HepG2 (cell line): ENCODE measurements around the gene FAH. TPM values are rescaled to one million over a fixed set of nuclear protein-coding genes. Genes with fewer than 3 reads are reported as not detected.
A peak's percentile ranks its signal among the peaks of the same experiment; 100 is the strongest.

Experiments
- AGO1 ChIP-seq: fragments of 200-400 bp; formaldehyde crosslinking; IDR thresholded peaks from 2 replicates; pipeline ENCODE4 v1.6.1; 2017; ENCODE audit warnings: mild to moderate bottlenecking, low read depth, low read length, moderate library complexity; ENCODE audit not compliant: poor library complexity, severe bottlenecking
- ARID5B ChIP-seq: IDR thresholded peaks from 2 replicates; pipeline ENCODE4 v1.4.0; 2020; ENCODE audit warnings: mild to moderate bottlenecking, missing genetic modification reagents
- EP300 ChIP-seq, 3 experiments: sonication (generic) in 1 of 3; formaldehyde crosslinking in 1 of 3; IDR thresholded peaks; 2 replicates each; pipeline versions ENCODE4 v1.5.1 to v1.6.1; 2011 to 2020; ENCODE audit warnings: low read depth in 2 of 3, low read length in 2 of 3, borderline replicate concordance in 1 of 3, improper control_type of control experiment in 1 of 3, mild to moderate bottlenecking in 1 of 3, missing genetic modification reagents in 1 of 3, moderate library complexity in 1 of 3
- FOXA3 ChIP-seq: IDR thresholded peaks from 2 replicates; pipeline ENCODE4 v1.6.1; 2016; ENCODE audit warnings: missing genetic modification reagents, missing compliant biosample characterization
- GTF2F1 ChIP-seq: fragments of 150-350 bp; IDR thresholded peaks from 2 replicates; pipeline ENCODE4 v1.6.1; 2014; ENCODE audit warnings: low read length
- HES4 ChIP-seq: sonication (generic); formaldehyde crosslinking; IDR thresholded peaks from 2 replicates; pipeline ENCODE4 v1.9.0; 2021; ENCODE audit warnings: mild to moderate bottlenecking, missing genetic modification reagents, borderline replicate concordance
- JUN ChIP-seq: sonication (generic); formaldehyde crosslinking; IDR thresholded peaks from 2 replicates; pipeline ENCODE4 v1.4.0; 2020; ENCODE audit warnings: mild to moderate bottlenecking, missing genetic modification reagents
- KDM6A ChIP-seq: IDR thresholded peaks from 2 replicates; pipeline ENCODE4 v1.6.1; 2016; ENCODE audit warnings: low read depth
- KLF12 ChIP-seq: sonication (generic); formaldehyde crosslinking; IDR thresholded peaks from 2 replicates; pipeline ENCODE4 v1.4.0; 2020; ENCODE audit warnings: missing genetic modification reagents, borderline replicate concordance
- LCORL ChIP-seq, 2 experiments: fragments of 450-650 bp in 1 of 2; sonication (generic) in 1 of 2; formaldehyde crosslinking in 1 of 2; IDR thresholded peaks; 2 replicates each; pipeline versions ENCODE4 v1.5.0 to v1.6.1; 2017 to 2020; ENCODE audit warnings: antibody characterized with exemption in 1 of 2, missing genetic modification reagents in 1 of 2
- SAP130 ChIP-seq: IDR thresholded peaks from 2 replicates; pipeline ENCODE4 v1.6.1; 2016; ENCODE audit warnings: low read depth
- TBX2 ChIP-seq: sonication (generic); formaldehyde crosslinking; IDR thresholded peaks from 2 replicates; pipeline ENCODE4 v1.5.0; 2020; ENCODE audit warnings: missing genetic modification reagents, mild to moderate bottlenecking, borderline replicate concordance
- THRA ChIP-seq: sonication (generic); formaldehyde crosslinking; IDR thresholded peaks from 2 replicates; pipeline ENCODE4 v1.4.0; 2020; ENCODE audit warnings: missing genetic modification reagents, borderline replicate concordance
- TIGD3 ChIP-seq: sonication (generic); formaldehyde crosslinking; IDR thresholded peaks from 2 replicates; pipeline ENCODE4 v1.5.1; 2020; ENCODE audit warnings: mild to moderate bottlenecking, missing genetic modification reagents, borderline replicate concordance
- ZNF282 ChIP-seq: fragments of 450-650 bp; IDR thresholded peaks from 2 replicates; pipeline ENCODE4 v1.6.1; 2018; ENCODE audit not compliant: partially characterized antibody
- ZNF367 ChIP-seq: sonication (generic); formaldehyde crosslinking; IDR thresholded peaks from 2 replicates; pipeline ENCODE4 v1.4.0; 2020; ENCODE audit warnings: missing genetic modification reagents, borderline replicate concordance
- ZNF432 ChIP-seq: sonication (generic); formaldehyde crosslinking; IDR thresholded peaks from 2 replicates; pipeline ENCODE4 v1.5.0; 2020; ENCODE audit warnings: missing genetic modification reagents, mild to moderate bottlenecking, borderline replicate concordance
- ZNF775 ChIP-seq: sonication (generic); formaldehyde crosslinking; IDR thresholded peaks from 2 replicates; pipeline ENCODE4 v1.4.0; 2020; ENCODE audit warnings: missing genetic modification reagents, mild to moderate bottlenecking, moderate library complexity, borderline replicate concordance
- polyA plus RNA-seq, 8 experiments: library from polyadenylated mRNA; depleted of rRNA in 3 of 8; stranded (reverse) in 7 of 8; unstranded in 1 of 8; fragments of >200 nt; fragmentation: Illumina TruSeq in 4 of 8; extraction: Trizol in 4 of 8; gene quantifications; 2 replicates each; pipeline versions ENCODE4 v1.2.1 to v1.2.3, GENCODE V29; 2011 to 2016; ENCODE audit warnings: low read depth in 4 of 8, missing spikeins in 1 of 8, mixed read lengths in 1 of 8; ENCODE audit not compliant: insufficient read depth in 1 of 8
- total RNA-seq, 5 experiments: library from RNA; depleted of rRNA; stranded (reverse); fragments of >200 nt; fragmentation: Illumina TruSeq; extraction: Trizol; gene quantifications; 2 replicates each; pipeline ENCODE4 v1.2.3, GENCODE V29; 2016; ENCODE audit warnings: low read depth in 1 of 5
- TF ChIP-seq, protein P1 (sequence below): sonication (generic); formaldehyde crosslinking; IDR thresholded peaks from 2 replicates; pipeline ENCODE4 v1.4.0; 2020; ENCODE audit warnings: low read depth, missing genetic modification reagents

Gene FAH
- total and polyA plus RNA-seq, 2 of the 13 experiments (the other 11 are each of a cell fraction or from before 2014, with no cell fraction given), result 36.6 to 75.0 TPM

DNA sequence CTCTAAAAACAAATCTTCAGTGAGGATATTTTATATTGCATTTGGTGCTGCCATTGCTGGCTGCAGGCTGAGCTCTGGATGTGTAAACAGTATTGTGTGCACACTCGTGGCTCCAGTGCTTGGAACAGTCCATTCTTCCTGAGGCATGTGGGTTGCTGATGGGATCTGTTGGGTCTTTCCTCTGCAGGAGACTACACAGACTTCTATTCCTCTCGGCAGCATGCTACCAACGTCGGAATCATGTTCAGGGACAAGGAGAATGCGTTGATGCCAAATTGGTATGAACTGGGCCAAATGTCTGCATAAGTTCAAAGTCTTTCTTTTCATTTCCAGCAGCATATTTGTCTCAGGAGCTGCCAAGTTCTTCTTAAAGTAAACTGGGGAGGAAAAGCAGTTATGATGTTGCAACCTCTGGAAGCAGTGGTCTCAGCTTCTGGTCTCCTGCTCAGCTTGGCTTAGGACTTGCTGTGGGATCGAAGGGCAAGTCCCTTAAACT, 9.3 kb downstream of the FAH start (continued):
- TF ChIP-seq ARID5B (CRISPR knock-in tag) (0 out of 2 replicates have a peak, but pooled peaks have one; percentile 7), ZNF282 (no peak), ZNF367 (no peak), KLF12 (CRISPR knock-in tag) (no peak), SAP130 (CRISPR knock-in tag) (peak; percentile 35; the same call in 1 of the 2 replicates), TIGD3 (no peak), KDM6A (CRISPR knock-in tag) (no peak), EP300 (IDR thresholded peaks at IDR 0.05; ENCODE audit: low read depth in 2 of 2, low read length in 2 of 2) (0 out of 4 replicates have a peak, but pooled peaks of 1 of the 2 experiments have one; percentile 2), EP300 (CRISPR knock-in tag; IDR thresholded peaks at IDR 0.05; ENCODE audit: borderline replicate concordance) (no peak), FOXA3 (CRISPR knock-in tag) (peak; percentile 51), TBX2 (peak; percentile 31; the same call in 1 of the 2 replicates), LCORL (IDR thresholded peaks at IDR 0.05) (no peak), LCORL (CRISPR knock-in tag; IDR thresholded peaks at IDR 0.05) (no peak), ZNF432 (CRISPR knock-in tag) (no peak), GTF2F1 (no peak), JUN (CRISPR knock-in tag) (no peak), ZNF775 (CRISPR knock-in tag) (no peak), HES4 (no peak), AGO1 (no peak), THRA (CRISPR knock-in tag) (0 out of 2 replicates have a peak, but pooled peaks have one; percentile 14)
- TF ChIP-seq, protein P1, sequence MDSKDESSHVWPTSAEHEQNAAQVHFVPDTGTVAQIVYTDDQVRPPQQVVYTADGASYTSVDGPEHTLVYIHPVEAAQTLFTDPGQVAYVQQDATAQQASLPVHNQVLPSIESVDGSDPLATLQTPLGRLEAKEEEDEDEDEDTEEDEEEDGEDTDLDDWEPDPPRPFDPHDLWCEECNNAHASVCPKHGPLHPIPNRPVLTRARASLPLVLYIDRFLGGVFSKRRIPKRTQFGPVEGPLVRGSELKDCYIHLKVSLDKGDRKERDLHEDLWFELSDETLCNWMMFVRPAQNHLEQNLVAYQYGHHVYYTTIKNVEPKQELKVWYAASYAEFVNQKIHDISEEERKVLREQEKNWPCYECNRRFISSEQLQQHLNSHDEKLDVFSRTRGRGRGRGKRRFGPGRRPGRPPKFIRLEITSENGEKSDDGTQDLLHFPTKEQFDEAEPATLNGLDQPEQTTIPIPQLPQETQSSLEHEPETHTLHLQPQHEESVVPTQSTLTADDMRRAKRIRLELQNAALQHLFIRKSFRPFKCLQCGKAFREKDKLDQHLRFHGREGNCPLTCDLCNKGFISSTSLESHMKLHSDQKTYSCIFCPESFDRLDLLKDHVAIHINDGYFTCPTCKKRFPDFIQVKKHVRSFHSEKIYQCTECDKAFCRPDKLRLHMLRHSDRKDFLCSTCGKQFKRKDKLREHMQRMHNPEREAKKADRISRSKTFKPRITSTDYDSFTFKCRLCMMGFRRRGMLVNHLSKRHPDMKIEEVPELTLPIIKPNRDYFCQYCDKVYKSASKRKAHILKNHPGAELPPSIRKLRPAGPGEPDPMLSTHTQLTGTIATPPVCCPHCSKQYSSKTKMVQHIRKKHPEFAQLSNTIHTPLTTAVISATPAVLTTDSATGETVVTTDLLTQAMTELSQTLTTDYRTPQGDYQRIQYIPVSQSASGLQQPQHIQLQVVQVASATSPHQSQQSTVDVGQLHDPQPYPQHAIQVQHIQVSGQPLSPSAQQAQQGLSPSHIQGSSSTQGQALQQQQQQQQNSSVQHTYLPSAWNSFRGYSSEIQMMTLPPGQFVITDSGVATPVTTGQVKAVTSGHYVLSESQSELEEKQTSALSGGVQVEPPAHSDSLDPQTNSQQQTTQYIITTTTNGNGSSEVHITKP (CRISPR knock-in tag), result peak; percentile 97
